ENCODE data around the gene SYTL2.

DNA sequence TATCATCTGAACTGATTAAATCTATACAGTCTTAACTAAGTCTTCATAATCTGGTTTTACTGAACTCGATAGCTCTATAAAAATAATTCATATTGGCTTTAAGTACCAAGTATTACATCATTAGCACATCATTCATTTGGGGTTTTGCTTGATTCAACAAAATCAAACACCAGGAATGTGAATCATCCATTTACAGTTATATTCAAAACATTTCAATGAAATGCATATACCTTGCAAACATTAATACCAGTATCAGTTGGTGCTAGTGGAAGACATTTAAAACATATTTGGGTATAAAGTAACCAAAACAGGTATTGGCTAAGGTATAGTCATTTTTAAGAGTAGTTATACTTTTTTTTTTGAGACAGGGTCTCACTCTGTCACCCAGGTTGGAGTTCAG lies 112.7 kb downstream of the SYTL2 start:
- TF ChIP-seq POLR2A (IDR thresholded peaks at IDR 0.05) = no peak
- TF ChIP-seq, protein P1, sequence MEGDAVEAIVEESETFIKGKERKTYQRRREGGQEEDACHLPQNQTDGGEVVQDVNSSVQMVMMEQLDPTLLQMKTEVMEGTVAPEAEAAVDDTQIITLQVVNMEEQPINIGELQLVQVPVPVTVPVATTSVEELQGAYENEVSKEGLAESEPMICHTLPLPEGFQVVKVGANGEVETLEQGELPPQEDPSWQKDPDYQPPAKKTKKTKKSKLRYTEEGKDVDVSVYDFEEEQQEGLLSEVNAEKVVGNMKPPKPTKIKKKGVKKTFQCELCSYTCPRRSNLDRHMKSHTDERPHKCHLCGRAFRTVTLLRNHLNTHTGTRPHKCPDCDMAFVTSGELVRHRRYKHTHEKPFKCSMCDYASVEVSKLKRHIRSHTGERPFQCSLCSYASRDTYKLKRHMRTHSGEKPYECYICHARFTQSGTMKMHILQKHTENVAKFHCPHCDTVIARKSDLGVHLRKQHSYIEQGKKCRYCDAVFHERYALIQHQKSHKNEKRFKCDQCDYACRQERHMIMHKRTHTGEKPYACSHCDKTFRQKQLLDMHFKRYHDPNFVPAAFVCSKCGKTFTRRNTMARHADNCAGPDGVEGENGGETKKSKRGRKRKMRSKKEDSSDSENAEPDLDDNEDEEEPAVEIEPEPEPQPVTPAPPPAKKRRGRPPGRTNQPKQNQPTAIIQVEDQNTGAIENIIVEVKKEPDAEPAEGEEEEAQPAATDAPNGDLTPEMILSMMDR (IDR thresholded peaks at IDR 0.05) = no peak

All from adrenal gland (tissue), 5 donors.